Cardiac fibroblast (primary cell): ENCODE results near the gene CERS4.

ENCODE experiments used
- DNase-seq, 2 donors: peaks; one replicate each; pipeline versions ENCODE4 v3.0.0 to v3.0.0-alpha.2; 2010; ENCODE audit warnings: low read depth in 2 of 2
- H3K4me3 ChIP-seq, 2 donors: replicated peaks in 1 of 2; 1 replicate in 1 of 2; 2 replicates in 1 of 2; pipeline ENCODE4 v1.5.1; 2011; ENCODE audit warnings: low read depth in 2 of 2, low read length in 2 of 2, mild to moderate bottlenecking in 2 of 2, moderate library complexity in 1 of 2
- TF ChIP-seq, protein P1 (sequence below): IDR thresholded peaks from one replicate; pipeline ENCODE4 v1.5.1; 2011; ENCODE audit warnings: low read depth, mild to moderate bottlenecking, low read length, inconsistent platforms

CERS4 gene, protein sequence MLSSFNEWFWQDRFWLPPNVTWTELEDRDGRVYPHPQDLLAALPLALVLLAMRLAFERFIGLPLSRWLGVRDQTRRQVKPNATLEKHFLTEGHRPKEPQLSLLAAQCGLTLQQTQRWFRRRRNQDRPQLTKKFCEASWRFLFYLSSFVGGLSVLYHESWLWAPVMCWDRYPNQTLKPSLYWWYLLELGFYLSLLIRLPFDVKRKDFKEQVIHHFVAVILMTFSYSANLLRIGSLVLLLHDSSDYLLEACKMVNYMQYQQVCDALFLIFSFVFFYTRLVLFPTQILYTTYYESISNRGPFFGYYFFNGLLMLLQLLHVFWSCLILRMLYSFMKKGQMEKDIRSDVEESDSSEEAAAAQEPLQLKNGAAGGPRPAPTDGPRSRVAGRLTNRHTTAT

GRCh38 chr19:8208922-8209461 lies at the start of gene CERS4:
Gene CERS4, plus strand, starts transcription at chr19:8209370. Its CDS starts 41,707 bp downstream, at chr19:8251077.
- DNase-seq, result peak in 1 of 2 donors; percentile 73
- TF ChIP-seq, protein P1, sequence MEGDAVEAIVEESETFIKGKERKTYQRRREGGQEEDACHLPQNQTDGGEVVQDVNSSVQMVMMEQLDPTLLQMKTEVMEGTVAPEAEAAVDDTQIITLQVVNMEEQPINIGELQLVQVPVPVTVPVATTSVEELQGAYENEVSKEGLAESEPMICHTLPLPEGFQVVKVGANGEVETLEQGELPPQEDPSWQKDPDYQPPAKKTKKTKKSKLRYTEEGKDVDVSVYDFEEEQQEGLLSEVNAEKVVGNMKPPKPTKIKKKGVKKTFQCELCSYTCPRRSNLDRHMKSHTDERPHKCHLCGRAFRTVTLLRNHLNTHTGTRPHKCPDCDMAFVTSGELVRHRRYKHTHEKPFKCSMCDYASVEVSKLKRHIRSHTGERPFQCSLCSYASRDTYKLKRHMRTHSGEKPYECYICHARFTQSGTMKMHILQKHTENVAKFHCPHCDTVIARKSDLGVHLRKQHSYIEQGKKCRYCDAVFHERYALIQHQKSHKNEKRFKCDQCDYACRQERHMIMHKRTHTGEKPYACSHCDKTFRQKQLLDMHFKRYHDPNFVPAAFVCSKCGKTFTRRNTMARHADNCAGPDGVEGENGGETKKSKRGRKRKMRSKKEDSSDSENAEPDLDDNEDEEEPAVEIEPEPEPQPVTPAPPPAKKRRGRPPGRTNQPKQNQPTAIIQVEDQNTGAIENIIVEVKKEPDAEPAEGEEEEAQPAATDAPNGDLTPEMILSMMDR, result no peak
- peak within 1 kb of the TSS; percentile 45 to 72 for H3K4me3 ChIP-seq

GRCh38 chr19:8161135-8161646 lies 48.0 kb upstream of the CERS4 start:
- peak; percentile 15 to 26 for DNase-seq

DNA sequence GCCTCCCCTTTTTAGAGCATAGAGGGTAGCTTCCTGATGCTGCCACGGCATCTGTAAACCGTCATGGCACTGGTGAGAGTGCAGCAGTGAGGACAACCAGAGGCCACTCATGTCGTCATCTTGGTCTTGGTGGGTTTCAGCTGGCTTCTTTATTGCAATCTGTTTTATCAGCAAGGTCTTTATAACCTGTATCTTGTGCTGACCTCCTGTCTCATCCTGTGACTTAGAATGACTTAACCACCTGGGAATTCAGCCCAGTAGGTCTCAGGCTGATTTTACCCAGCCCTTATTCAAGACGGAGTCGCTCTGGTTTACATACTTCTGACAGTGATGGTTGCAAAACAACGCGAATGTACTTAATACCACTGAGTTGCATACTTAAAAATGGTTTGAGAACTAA lies 45.4 kb upstream of the CERS4 start:
- peak in 1 of 2 donors; percentile 43 for DNase-seq
- TF ChIP-seq, protein P1, result no peak
- H3K4me3 ChIP-seq, result no peak overlapping the region

More at GRCh38 chr19:8161135-8161646, 48.0 kb upstream of the CERS4 start:
- H3K4me3 ChIP-seq, result no peak overlapping the region
- TF ChIP-seq, protein P1, result no peak

- no peak for DNase-seq
- TF ChIP-seq, protein P1, result no peak
- no peak overlapping the region for H3K4me3 ChIP-seq
Measured at GRCh38 chr19:8167985-8168384, 41.2 kb upstream of the CERS4 start.

GRCh38 chr19:8168537-8168936 lies 40.6 kb upstream of the CERS4 start:
- no peak overlapping the region for H3K4me3 ChIP-seq
- no peak for DNase-seq
- TF ChIP-seq, protein P1, result no peak

GRCh38 chr19:8174706-8175105 lies 34.5 kb upstream of the CERS4 start:
- no peak overlapping the region for H3K4me3 ChIP-seq
- DNase-seq, result no peak
- TF ChIP-seq, protein P1, result no peak
